Activated naive CD8-positive, alpha-beta T cell (primary cell): Measurements from ENCODE around the gene SETDB1.

ENCODE experiments used
- H3K27ac Mint-ChIP-seq: one replicate; pipeline ENCODE4 v1.8.0; 2021; ENCODE audit warnings: mixed read lengths
- H3K27me3 Mint-ChIP-seq: one replicate; pipeline ENCODE4 v1.8.0; 2021; ENCODE audit warnings: mixed read lengths
- H3K36me3 Mint-ChIP-seq: one replicate; pipeline ENCODE4 v1.8.0; 2021; ENCODE audit warnings: mixed read lengths
- H3K4me1 Mint-ChIP-seq: one replicate; pipeline ENCODE4 v1.8.0; 2021; ENCODE audit warnings: low read depth, mixed read lengths
- H3K4me3 Mint-ChIP-seq: one replicate; pipeline ENCODE4 v1.8.0; 2021; ENCODE audit warnings: mild to moderate bottlenecking, mixed read lengths
- H3K9me3 Mint-ChIP-seq: one replicate; pipeline ENCODE4 v1.8.0; 2021; ENCODE audit warnings: low read depth, mixed read lengths

SETDB1 gene

GRCh38 chr1:150976401-150976821 is 50.2 kb downstream of the SETDB1 start:
- H3K9me3 Mint-ChIP-seq: no peaks in the 10 kb centered on the region
- peak overlapping the region; percentile 77 for H3K27ac Mint-ChIP-seq
- H3K4me1 Mint-ChIP-seq: peaks cover 56% of the 10 kb centered on the region
- peak overlapping the region; percentile 85 for H3K4me3 Mint-ChIP-seq
- no peaks in the 10 kb centered on the region for H3K36me3 Mint-ChIP-seq
- no peaks in the 10 kb centered on the region for H3K27me3 Mint-ChIP-seq

- H3K27ac Mint-ChIP-seq: peak overlapping the region; percentile 77
- H3K27me3 Mint-ChIP-seq: no peaks in the 10 kb centered on the region
- peak overlapping the region; percentile 80 for H3K4me3 Mint-ChIP-seq
- peaks cover 50% of the 10 kb centered on the region for H3K4me1 Mint-ChIP-seq
- no peaks in the 10 kb centered on the region for H3K36me3 Mint-ChIP-seq
- H3K9me3 Mint-ChIP-seq: no peaks in the 10 kb centered on the region
Measured at GRCh38 chr1:150976879-150977694, 50.9 kb downstream of the SETDB1 start.

- no peaks in the 10 kb centered on the region for H3K27me3 Mint-ChIP-seq
- H3K4me3 Mint-ChIP-seq: peak overlapping the region; percentile 58
- peak overlapping the region; percentile 77 for H3K27ac Mint-ChIP-seq
- H3K36me3 Mint-ChIP-seq: no peaks in the 10 kb centered on the region
- H3K4me1 Mint-ChIP-seq: peaks cover 35% of the 10 kb centered on the region
- H3K9me3 Mint-ChIP-seq: no peaks in the 10 kb centered on the region
Measured at GRCh38 chr1:150979092-150980056, 53.2 kb downstream of the SETDB1 start.

- H3K36me3 Mint-ChIP-seq: no peaks in the 10 kb centered on the region
- no peaks in the 10 kb centered on the region for H3K27me3 Mint-ChIP-seq
- H3K9me3 Mint-ChIP-seq: no peaks in the 10 kb centered on the region
- no peak overlapping the region for H3K27ac Mint-ChIP-seq
- no peak overlapping the region for H3K4me3 Mint-ChIP-seq
- peaks cover 28% of the 10 kb centered on the region for H3K4me1 Mint-ChIP-seq
Measured at GRCh38 chr1:150981177-150981804, 55.1 kb downstream of the SETDB1 start.

- Mint-ChIP-seq H3K9me3 (no peaks in the 10 kb centered on the region), H3K27ac (no peak within 1 kb of the TSS), H3K36me3 (no peaks in the 10 kb centered on the region), H3K4me3 (no peak within 1 kb of the TSS), H3K27me3 (no peaks in the 10 kb centered on the region), H3K4me1 (peaks cover 20% of the 10 kb centered on the region)
Measured at GRCh38 chr1:150981805-150982712, 55.9 kb downstream of the SETDB1 start, which contains the start of gene ANXA9. Gene ANXA9, plus strand, starts transcription at chr1:150982292. Its CDS starts 814 bp downstream, at chr1:150983106.

GRCh38 chr1:150985179-150985825 is 59.1 kb downstream of the SETDB1 start:
- Mint-ChIP-seq H3K9me3 (no peaks in the 10 kb centered on the region), H3K27me3 (no peaks in the 10 kb centered on the region), H3K27ac (no peak overlapping the region), H3K36me3 (no peaks in the 10 kb centered on the region), H3K4me1 (peaks cover 5% of the 10 kb centered on the region), H3K4me3 (no peak overlapping the region)

- no peaks in the 10 kb centered on the region for H3K36me3 Mint-ChIP-seq
- H3K27me3 Mint-ChIP-seq: no peaks in the 10 kb centered on the region
- H3K27ac Mint-ChIP-seq: no peak overlapping the region
- no peak overlapping the region for H3K4me3 Mint-ChIP-seq
- no peaks in the 10 kb centered on the region for H3K9me3 Mint-ChIP-seq
- H3K4me1 Mint-ChIP-seq: peaks cover 5% of the 10 kb centered on the region
Measured at GRCh38 chr1:150987924-150988323, 61.8 kb downstream of the SETDB1 start.

GRCh38 chr1:150992626-150993025 is 66.5 kb downstream of the SETDB1 start:
- peaks cover 5% of the 10 kb centered on the region for H3K4me1 Mint-ChIP-seq
- H3K27ac Mint-ChIP-seq: no peak overlapping the region
- H3K4me3 Mint-ChIP-seq: no peak overlapping the region
- H3K36me3 Mint-ChIP-seq: no peaks in the 10 kb centered on the region
- H3K27me3 Mint-ChIP-seq: no peaks in the 10 kb centered on the region
- no peaks in the 10 kb centered on the region for H3K9me3 Mint-ChIP-seq

GRCh38 chr1:150994248-150994647 is 68.1 kb downstream of the SETDB1 start:
- Mint-ChIP-seq H3K9me3 (no peaks in the 10 kb centered on the region), H3K27ac (no peak overlapping the region), H3K27me3 (no peaks in the 10 kb centered on the region), H3K4me1 (peaks cover 3% of the 10 kb centered on the region), H3K36me3 (no peaks in the 10 kb centered on the region), H3K4me3 (no peak overlapping the region)

- Mint-ChIP-seq H3K36me3 (no peaks in the 10 kb centered on the region), H3K9me3 (no peaks in the 10 kb centered on the region), H3K27me3 (no peaks in the 10 kb centered on the region), H3K27ac (no peak overlapping the region), H3K4me3 (no peak overlapping the region), H3K4me1 (peaks cover 11% of the 10 kb centered on the region)
Measured at GRCh38 chr1:150995460-150995859, 69.3 kb downstream of the SETDB1 start.

GRCh38 chr1:150995896-150996295 is 69.7 kb downstream of the SETDB1 start:
- no peaks in the 10 kb centered on the region for H3K36me3 Mint-ChIP-seq
- H3K27ac Mint-ChIP-seq: no peak overlapping the region
- H3K9me3 Mint-ChIP-seq: no peaks in the 10 kb centered on the region
- no peaks in the 10 kb centered on the region for H3K27me3 Mint-ChIP-seq
- no peak overlapping the region for H3K4me3 Mint-ChIP-seq
- H3K4me1 Mint-ChIP-seq: peaks cover 15% of the 10 kb centered on the region

- no peaks in the 10 kb centered on the region for H3K27me3 Mint-ChIP-seq
- no peak overlapping the region for H3K4me3 Mint-ChIP-seq
- H3K36me3 Mint-ChIP-seq: peaks cover 5% of the 10 kb centered on the region
- peaks cover 28% of the 10 kb centered on the region for H3K4me1 Mint-ChIP-seq
- H3K9me3 Mint-ChIP-seq: no peaks in the 10 kb centered on the region
- H3K27ac Mint-ChIP-seq: no peak overlapping the region
Measured at GRCh38 chr1:150997126-150997872, 71.1 kb downstream of the SETDB1 start.

GRCh38 chr1:150997949-150998348 is 71.8 kb downstream of the SETDB1 start:
- H3K4me3 Mint-ChIP-seq: no peak overlapping the region
- H3K27ac Mint-ChIP-seq: no peak overlapping the region
- no peaks in the 10 kb centered on the region for H3K9me3 Mint-ChIP-seq
- peaks cover 5% of the 10 kb centered on the region for H3K36me3 Mint-ChIP-seq
- peaks cover 34% of the 10 kb centered on the region for H3K4me1 Mint-ChIP-seq
- H3K27me3 Mint-ChIP-seq: no peaks in the 10 kb centered on the region
